H9 (cell line): ENCODE data around the gene NKAPD1. TPM values are rescaled to one million over a fixed set of nuclear protein-coding genes. Genes with fewer than 3 reads are reported as not detected.

Experiments
- DNase-seq: peaks from one replicate; pipeline ENCODE4 v3.0.0-alpha.2; 2017
- H2AFZ ChIP-seq: one replicate; pipeline ENCODE4 v1.6.1; 2013; ENCODE audit warnings: mild to moderate bottlenecking, low read length, control low read depth, moderate library complexity
- H2AK5ac ChIP-seq: 2 replicates; pipeline ENCODE4 v1.6.1; 2013; ENCODE audit warnings: low read length, control low read depth, mixed read lengths; ENCODE audit not compliant: insufficient read length
- H2BK120ac ChIP-seq: one replicate; pipeline ENCODE4 v1.6.1; 2013; ENCODE audit warnings: low read depth, mild to moderate bottlenecking, low read length, control low read depth, inconsistent platforms; ENCODE audit not compliant: poor library complexity, severe bottlenecking
- H2BK12ac ChIP-seq: 2 replicates; pipeline ENCODE4 v1.6.1; 2013; ENCODE audit warnings: low read length, control low read depth, mixed read lengths, low read depth; ENCODE audit not compliant: insufficient read length
- H2BK15ac ChIP-seq: 2 replicates; pipeline ENCODE4 v1.6.1; 2013; ENCODE audit warnings: low read depth, low read length, control low read depth
- H2BK20ac ChIP-seq: one replicate; pipeline ENCODE4 v1.6.1; 2013; ENCODE audit warnings: low read depth, mild to moderate bottlenecking, low read length, control low read depth, inconsistent platforms; ENCODE audit not compliant: poor library complexity, severe bottlenecking
- H2BK5ac ChIP-seq: 2 replicates; pipeline ENCODE4 v1.6.1; 2013; ENCODE audit warnings: low read length, control low read depth, mixed read lengths; ENCODE audit not compliant: insufficient read length
- H3K14ac ChIP-seq: 2 replicates; pipeline ENCODE4 v1.6.1; 2013; ENCODE audit warnings: low read length, control low read depth; ENCODE audit not compliant: insufficient read depth
- H3K18ac ChIP-seq: 2 replicates; pipeline ENCODE4 v1.6.1; 2013; ENCODE audit warnings: low read depth, mild to moderate bottlenecking, mixed read lengths, low read length, control low read depth; ENCODE audit not compliant: insufficient read length
- H3K23ac ChIP-seq: 2 replicates; pipeline ENCODE4 v1.6.1; 2013; ENCODE audit warnings: low read length, control low read depth, mixed read lengths, low read depth; ENCODE audit not compliant: insufficient read length
- H3K23me2 ChIP-seq: 2 replicates; pipeline ENCODE4 v1.6.1; 2013; ENCODE audit warnings: low read depth, mild to moderate bottlenecking, mixed read lengths, low read length, control low read depth; ENCODE audit not compliant: insufficient read length, poor library complexity, severe bottlenecking
- H3K27ac ChIP-seq: 2 replicates; pipeline ENCODE4 v1.5.1; 2013; ENCODE audit warnings: low read length, control low read depth, mixed read lengths, low read depth; ENCODE audit not compliant: insufficient read length
- H3K27me3 ChIP-seq: 2 replicates; pipeline ENCODE4 v1.6.1; 2013; ENCODE audit warnings: low read length, control low read depth, inconsistent platforms; ENCODE audit not compliant: insufficient read depth
- H3K4ac ChIP-seq: 2 replicates; pipeline ENCODE4 v1.6.1; 2013; ENCODE audit warnings: low read depth, mild to moderate bottlenecking, control low read depth, inconsistent platforms, low read length, moderate library complexity
- H3K4me1 ChIP-seq: 2 replicates; pipeline ENCODE4 v1.6.1; 2013; ENCODE audit warnings: low read length, control low read depth, inconsistent platforms; ENCODE audit not compliant: insufficient read depth
- H3K4me2 ChIP-seq: 2 replicates; pipeline ENCODE4 v1.6.1; 2013; ENCODE audit warnings: low read length, control low read depth, mixed read lengths; ENCODE audit not compliant: insufficient read length, insufficient read depth
- H3K56ac ChIP-seq: 2 replicates; pipeline ENCODE4 v1.6.1; 2013; ENCODE audit warnings: low read depth, mild to moderate bottlenecking, mixed read lengths, low read length, control low read depth; ENCODE audit not compliant: insufficient read length
- H3K79me1 ChIP-seq: 2 replicates; pipeline ENCODE4 v1.6.1; 2013; ENCODE audit warnings: low read depth, mild to moderate bottlenecking, moderate library complexity, low read length, control low read depth, inconsistent platforms; ENCODE audit not compliant: insufficient read depth, poor library complexity, severe bottlenecking
- H3K79me2 ChIP-seq: 2 replicates; pipeline ENCODE4 v1.6.1; 2013; ENCODE audit warnings: low read length, control low read depth, inconsistent platforms; ENCODE audit not compliant: insufficient read depth
- H3K9ac ChIP-seq: 2 replicates; pipeline ENCODE4 v1.6.1; 2013; ENCODE audit warnings: low read length, control low read depth, mixed read lengths; ENCODE audit not compliant: insufficient read length; ENCODE audit errors: extremely low read depth
- H3K9me3 ChIP-seq: one replicate; pipeline ENCODE4 v1.6.1; 2013; ENCODE audit warnings: low read depth, low read length, inconsistent platforms; ENCODE audit not compliant: control insufficient read depth
- H3T11ph ChIP-seq: one replicate; pipeline ENCODE4 v1.6.1; 2013; ENCODE audit warnings: mild to moderate bottlenecking, low read length, control low read depth, inconsistent platforms
- H4K20me1 ChIP-seq: one replicate; pipeline ENCODE4 v1.6.1; 2013; ENCODE audit not compliant: control insufficient read depth, insufficient read length, insufficient read depth
- H4K5ac ChIP-seq: 2 replicates; pipeline ENCODE4 v1.6.1; 2013; ENCODE audit warnings: low read depth, mild to moderate bottlenecking, mixed read lengths, low read length, control low read depth; ENCODE audit not compliant: insufficient read length
- H4K8ac ChIP-seq: replicated peaks from 2 replicates; pipeline ENCODE4 v1.6.1; 2013; ENCODE audit warnings: low read length, control low read depth, mixed read lengths, low read depth; ENCODE audit not compliant: insufficient read length
- H4K91ac ChIP-seq: 2 replicates; pipeline ENCODE4 v1.6.1; 2013; ENCODE audit warnings: low read depth, mild to moderate bottlenecking, moderate library complexity, mixed read lengths, low read length, control low read depth; ENCODE audit not compliant: insufficient read length
- H3K27ac Mint-ChIP-seq, 3 experiments: 2 replicates in 2 of 3; 3 replicates in 1 of 3; pipeline ENCODE4 v1.8.0; 2020 to 2021; ENCODE audit warnings: mixed read lengths in 3 of 3, mild to moderate bottlenecking in 1 of 3, moderate library complexity in 1 of 3
- H3K27me3 Mint-ChIP-seq: 2 replicates; pipeline ENCODE4 v1.8.0; 2021; ENCODE audit warnings: low read depth, mild to moderate bottlenecking, moderate library complexity, mixed read lengths
- H3K36me3 Mint-ChIP-seq, 3 experiments: 2 replicates in 2 of 3; 3 replicates in 1 of 3; pipeline ENCODE4 v1.8.0; 2020 to 2021; ENCODE audit warnings: low read depth in 3 of 3, mixed read lengths in 3 of 3; ENCODE audit not compliant: insufficient read depth in 1 of 3
- H3K4me1 Mint-ChIP-seq, 2 experiments: 2 replicates each; pipeline ENCODE4 v1.8.0; 2020; ENCODE audit warnings: mixed read lengths in 2 of 2
- H3K4me3 Mint-ChIP-seq, 2 experiments: 2 replicates in 1 of 2; 3 replicates in 1 of 2; pipeline ENCODE4 v1.8.0; 2020 to 2021; ENCODE audit warnings: mild to moderate bottlenecking in 2 of 2, mixed read lengths in 2 of 2, moderate library complexity in 1 of 2
- H3K9me3 Mint-ChIP-seq, 2 experiments: 2 replicates in 1 of 2; 3 replicates in 1 of 2; pipeline ENCODE4 v1.8.0; 2020; ENCODE audit warnings: mild to moderate bottlenecking in 2 of 2, mixed read lengths in 2 of 2, moderate library complexity in 1 of 2
- CTCF ChIP-seq: fragments of 200-600 bp; sonication (generic); conservative IDR thresholded peaks from 3 replicates; pipeline ENCODE4 v1.8.0; 2021; ENCODE audit warnings: antibody characterized with exemption, mild to moderate bottlenecking
- total RNA-seq: library from RNA; stranded (reverse); gene quantifications from 2 replicates; pipeline ENCODE4 v1.2.1, GENCODE V29; 2021

The NKAPD1 gene
- total RNA-seq, 1 experiment from 2014 or later, result 25.9 TPM

- H3K27ac Mint-ChIP-seq, result no peak overlapping the region
- H4K91ac ChIP-seq, result no peak overlapping the region
- no peaks in the 10 kb centered on the region for H3K4me1 ChIP-seq
- no peak overlapping the region for H3K4me3 Mint-ChIP-seq
- H2BK12ac ChIP-seq, result no peak overlapping the region
- H3K27me3 ChIP-seq, result no peaks in the 10 kb centered on the region
- no peaks in the 10 kb centered on the region for H3K4me1 Mint-ChIP-seq
- H3K4ac ChIP-seq, result no peak overlapping the region
- H3K23me2 ChIP-seq, result no peaks in the 10 kb centered on the region
- no peaks in the 10 kb centered on the region for H3K27me3 Mint-ChIP-seq
- no peaks in the 10 kb centered on the region for H3K79me1 ChIP-seq
- no peak overlapping the region for H3K18ac ChIP-seq
- H3K36me3 Mint-ChIP-seq, result peaks cover 16 to 32% (median 28%) of the 10 kb centered on the region in 3 experiments; a peak in 6 of 7 replicates
- no peak overlapping the region for H2AFZ ChIP-seq
- no peaks in the 10 kb centered on the region for H3K9me3 Mint-ChIP-seq
- H3K9me3 ChIP-seq, result no peaks in the 10 kb centered on the region
- H3K79me2 ChIP-seq, result no peaks in the 10 kb centered on the region
- H4K20me1 ChIP-seq, result no peaks in the 10 kb centered on the region
- H3T11ph ChIP-seq, result no peak overlapping the region
- H3K14ac ChIP-seq, result no peak overlapping the region
- no peak for TF ChIP-seq CTCF
- H4K8ac ChIP-seq, result no peak overlapping the region
- no peak for DNase-seq
- H3K23ac ChIP-seq, result no peak overlapping the region
- H2BK5ac ChIP-seq, result no peak overlapping the region
- no peak overlapping the region for H4K5ac ChIP-seq
- no peak overlapping the region for H3K9ac ChIP-seq
- no peak overlapping the region for H3K27ac ChIP-seq
- H2AK5ac ChIP-seq, result no peak overlapping the region
- no peak overlapping the region for H3K56ac ChIP-seq
- H2BK120ac ChIP-seq, result no peak overlapping the region
- H2BK15ac ChIP-seq, result no peak overlapping the region
- no peak overlapping the region for H2BK20ac ChIP-seq
- H3K4me2 ChIP-seq, result no peak overlapping the region
Measured at GRCh38 chr11:112096194-112096593, 22.1 kb downstream of the NKAPD1 start.
